ENCODE data around the gene THUMPD3. TPM values are rescaled to one million over a fixed set of nuclear protein-coding genes. Genes with fewer than 3 reads are reported as not detected.

THUMPD3 gene
- total and polyA plus RNA-seq, 9 of the 15 experiments (the other 6 are each of a cell fraction or from before 2014, with no cell fraction given), result 58.3 to 132 (median 113) TPM

DNA sequence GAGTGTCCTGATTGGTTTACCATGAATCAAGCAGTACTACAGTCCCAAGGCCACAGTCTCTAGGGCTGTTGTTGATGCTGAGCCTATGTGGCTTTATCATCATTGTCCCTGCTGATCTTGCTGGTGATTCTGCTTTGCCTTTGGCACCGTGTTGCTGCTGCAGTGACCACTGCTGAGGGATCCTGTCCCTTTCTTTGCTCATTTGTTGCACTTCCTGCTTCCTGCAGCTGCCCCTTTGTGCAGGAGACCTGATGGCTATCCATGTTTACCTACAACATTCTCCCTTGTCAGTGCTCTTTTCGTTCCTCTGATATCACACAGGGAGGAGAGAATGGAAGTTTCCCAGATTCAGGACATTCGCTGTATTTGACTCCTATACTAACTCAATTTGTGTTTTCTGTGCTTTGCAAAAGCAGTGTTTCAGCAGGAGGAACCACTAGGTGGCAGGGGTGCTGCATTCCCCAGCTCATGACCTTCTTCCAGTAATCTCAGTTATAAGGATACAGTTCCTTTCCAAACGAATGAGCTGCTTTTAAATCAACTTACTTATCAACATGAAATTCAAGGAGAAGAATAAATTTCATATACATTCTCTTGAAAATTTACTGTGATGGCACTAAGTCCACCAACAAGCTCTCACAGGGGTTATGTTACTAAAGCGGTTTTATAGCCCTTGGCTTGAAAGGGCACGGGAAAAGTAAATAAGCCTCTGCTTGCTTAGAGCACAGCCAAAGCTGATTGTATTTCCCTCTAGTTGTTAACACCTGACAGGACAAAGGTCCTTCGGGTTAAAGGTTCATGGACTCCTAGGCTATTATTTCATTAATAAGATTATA is 9.7 kb upstream of the THUMPD3 start (continued):
- TF ChIP-seq, protein P1, sequence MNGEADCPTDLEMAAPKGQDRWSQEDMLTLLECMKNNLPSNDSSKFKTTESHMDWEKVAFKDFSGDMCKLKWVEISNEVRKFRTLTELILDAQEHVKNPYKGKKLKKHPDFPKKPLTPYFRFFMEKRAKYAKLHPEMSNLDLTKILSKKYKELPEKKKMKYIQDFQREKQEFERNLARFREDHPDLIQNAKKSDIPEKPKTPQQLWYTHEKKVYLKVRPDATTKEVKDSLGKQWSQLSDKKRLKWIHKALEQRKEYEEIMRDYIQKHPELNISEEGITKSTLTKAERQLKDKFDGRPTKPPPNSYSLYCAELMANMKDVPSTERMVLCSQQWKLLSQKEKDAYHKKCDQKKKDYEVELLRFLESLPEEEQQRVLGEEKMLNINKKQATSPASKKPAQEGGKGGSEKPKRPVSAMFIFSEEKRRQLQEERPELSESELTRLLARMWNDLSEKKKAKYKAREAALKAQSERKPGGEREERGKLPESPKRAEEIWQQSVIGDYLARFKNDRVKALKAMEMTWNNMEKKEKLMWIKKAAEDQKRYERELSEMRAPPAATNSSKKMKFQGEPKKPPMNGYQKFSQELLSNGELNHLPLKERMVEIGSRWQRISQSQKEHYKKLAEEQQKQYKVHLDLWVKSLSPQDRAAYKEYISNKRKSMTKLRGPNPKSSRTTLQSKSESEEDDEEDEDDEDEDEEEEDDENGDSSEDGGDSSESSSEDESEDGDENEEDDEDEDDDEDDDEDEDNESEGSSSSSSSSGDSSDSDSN (IDR thresholded peaks at IDR 0.05; ENCODE audit: borderline replicate concordance in 1 of 2, low read depth in 2 of 2, low read length in 2 of 2), result no peak
- TF ChIP-seq ARID2 (IDR thresholded peaks at IDR 0.05) (peak; percentile 64; the same call in 1 of the 2 replicates), BCL6 (CRISPR knock-in tag; IDR thresholded peaks at IDR 0.05) (no peak), NR2C1 (IDR thresholded peaks at IDR 0.05) (no peak), NR2C1 (tag; IDR thresholded peaks at IDR 0.05) (no peak), PHF21A (IDR thresholded peaks at IDR 0.05; ENCODE audit: borderline replicate concordance, low read depth) (no peak), ZNF408 (CRISPR knock-in tag; IDR thresholded peaks at IDR 0.05; ENCODE audit: low read depth) (no peak), MBD2 (IDR thresholded peaks at IDR 0.05; ENCODE audit: borderline replicate concordance, low read depth) (no peak), TBL1XR1 (IDR thresholded peaks at IDR 0.05; ENCODE audit: low read length in 2 of 2) (peak in 1 of 2 experiments; percentile 40; a peak in 1 of 4 replicates)
- TF ChIP-seq, protein P2, sequence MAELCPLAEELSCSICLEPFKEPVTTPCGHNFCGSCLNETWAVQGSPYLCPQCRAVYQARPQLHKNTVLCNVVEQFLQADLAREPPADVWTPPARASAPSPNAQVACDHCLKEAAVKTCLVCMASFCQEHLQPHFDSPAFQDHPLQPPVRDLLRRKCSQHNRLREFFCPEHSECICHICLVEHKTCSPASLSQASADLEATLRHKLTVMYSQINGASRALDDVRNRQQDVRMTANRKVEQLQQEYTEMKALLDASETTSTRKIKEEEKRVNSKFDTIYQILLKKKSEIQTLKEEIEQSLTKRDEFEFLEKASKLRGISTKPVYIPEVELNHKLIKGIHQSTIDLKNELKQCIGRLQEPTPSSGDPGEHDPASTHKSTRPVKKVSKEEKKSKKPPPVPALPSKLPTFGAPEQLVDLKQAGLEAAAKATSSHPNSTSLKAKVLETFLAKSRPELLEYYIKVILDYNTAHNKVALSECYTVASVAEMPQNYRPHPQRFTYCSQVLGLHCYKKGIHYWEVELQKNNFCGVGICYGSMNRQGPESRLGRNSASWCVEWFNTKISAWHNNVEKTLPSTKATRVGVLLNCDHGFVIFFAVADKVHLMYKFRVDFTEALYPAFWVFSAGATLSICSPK (IDR thresholded peaks at IDR 0.05; ENCODE audit: borderline replicate concordance), result no peak
- TF ChIP-seq, protein P3, sequence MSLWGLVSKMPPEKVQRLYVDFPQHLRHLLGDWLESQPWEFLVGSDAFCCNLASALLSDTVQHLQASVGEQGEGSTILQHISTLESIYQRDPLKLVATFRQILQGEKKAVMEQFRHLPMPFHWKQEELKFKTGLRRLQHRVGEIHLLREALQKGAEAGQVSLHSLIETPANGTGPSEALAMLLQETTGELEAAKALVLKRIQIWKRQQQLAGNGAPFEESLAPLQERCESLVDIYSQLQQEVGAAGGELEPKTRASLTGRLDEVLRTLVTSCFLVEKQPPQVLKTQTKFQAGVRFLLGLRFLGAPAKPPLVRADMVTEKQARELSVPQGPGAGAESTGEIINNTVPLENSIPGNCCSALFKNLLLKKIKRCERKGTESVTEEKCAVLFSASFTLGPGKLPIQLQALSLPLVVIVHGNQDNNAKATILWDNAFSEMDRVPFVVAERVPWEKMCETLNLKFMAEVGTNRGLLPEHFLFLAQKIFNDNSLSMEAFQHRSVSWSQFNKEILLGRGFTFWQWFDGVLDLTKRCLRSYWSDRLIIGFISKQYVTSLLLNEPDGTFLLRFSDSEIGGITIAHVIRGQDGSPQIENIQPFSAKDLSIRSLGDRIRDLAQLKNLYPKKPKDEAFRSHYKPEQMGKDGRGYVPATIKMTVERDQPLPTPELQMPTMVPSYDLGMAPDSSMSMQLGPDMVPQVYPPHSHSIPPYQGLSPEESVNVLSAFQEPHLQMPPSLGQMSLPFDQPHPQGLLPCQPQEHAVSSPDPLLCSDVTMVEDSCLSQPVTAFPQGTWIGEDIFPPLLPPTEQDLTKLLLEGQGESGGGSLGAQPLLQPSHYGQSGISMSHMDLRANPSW (CRISPR knock-in tag; IDR thresholded peaks at IDR 0.05), result 0 out of 2 replicates have a peak, but pooled peaks have one; percentile 84
- TF ChIP-seq, protein P4, sequence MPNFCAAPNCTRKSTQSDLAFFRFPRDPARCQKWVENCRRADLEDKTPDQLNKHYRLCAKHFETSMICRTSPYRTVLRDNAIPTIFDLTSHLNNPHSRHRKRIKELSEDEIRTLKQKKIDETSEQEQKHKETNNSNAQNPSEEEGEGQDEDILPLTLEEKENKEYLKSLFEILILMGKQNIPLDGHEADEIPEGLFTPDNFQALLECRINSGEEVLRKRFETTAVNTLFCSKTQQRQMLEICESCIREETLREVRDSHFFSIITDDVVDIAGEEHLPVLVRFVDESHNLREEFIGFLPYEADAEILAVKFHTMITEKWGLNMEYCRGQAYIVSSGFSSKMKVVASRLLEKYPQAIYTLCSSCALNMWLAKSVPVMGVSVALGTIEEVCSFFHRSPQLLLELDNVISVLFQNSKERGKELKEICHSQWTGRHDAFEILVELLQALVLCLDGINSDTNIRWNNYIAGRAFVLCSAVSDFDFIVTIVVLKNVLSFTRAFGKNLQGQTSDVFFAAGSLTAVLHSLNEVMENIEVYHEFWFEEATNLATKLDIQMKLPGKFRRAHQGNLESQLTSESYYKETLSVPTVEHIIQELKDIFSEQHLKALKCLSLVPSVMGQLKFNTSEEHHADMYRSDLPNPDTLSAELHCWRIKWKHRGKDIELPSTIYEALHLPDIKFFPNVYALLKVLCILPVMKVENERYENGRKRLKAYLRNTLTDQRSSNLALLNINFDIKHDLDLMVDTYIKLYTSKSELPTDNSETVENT (CRISPR knock-in tag; IDR thresholded peaks at IDR 0.05), result no peak
- TF ChIP-seq, protein P5, sequence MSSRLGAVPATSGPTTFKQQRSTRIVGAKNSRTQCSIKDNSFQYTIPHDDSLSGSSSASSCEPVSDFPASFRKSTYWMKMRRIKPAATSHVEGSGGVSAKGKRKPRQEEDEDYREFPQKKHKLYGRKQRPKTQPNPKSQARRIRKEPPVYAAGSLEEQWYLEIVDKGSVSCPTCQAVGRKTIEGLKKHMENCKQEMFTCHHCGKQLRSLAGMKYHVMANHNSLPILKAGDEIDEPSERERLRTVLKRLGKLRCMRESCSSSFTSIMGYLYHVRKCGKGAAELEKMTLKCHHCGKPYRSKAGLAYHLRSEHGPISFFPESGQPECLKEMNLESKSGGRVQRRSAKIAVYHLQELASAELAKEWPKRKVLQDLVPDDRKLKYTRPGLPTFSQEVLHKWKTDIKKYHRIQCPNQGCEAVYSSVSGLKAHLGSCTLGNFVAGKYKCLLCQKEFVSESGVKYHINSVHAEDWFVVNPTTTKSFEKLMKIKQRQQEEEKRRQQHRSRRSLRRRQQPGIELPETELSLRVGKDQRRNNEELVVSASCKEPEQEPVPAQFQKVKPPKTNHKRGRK (tag; IDR thresholded peaks at IDR 0.05), result no peak
- TF ChIP-seq, protein P6, sequence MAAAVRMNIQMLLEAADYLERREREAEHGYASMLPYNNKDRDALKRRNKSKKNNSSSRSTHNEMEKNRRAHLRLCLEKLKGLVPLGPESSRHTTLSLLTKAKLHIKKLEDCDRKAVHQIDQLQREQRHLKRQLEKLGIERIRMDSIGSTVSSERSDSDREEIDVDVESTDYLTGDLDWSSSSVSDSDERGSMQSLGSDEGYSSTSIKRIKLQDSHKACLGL (CRISPR knock-in tag; IDR thresholded peaks at IDR 0.05; ENCODE audit: borderline replicate concordance, poor library complexity, severe bottlenecking), result no peak
